Activated gamma-delta T cell treated with anti-CD3 and anti-CD28 coated beads, Interleukin-2, amount 50 U/mL, for 16 hours (primary cell): Measurements from ENCODE around the gene PEF1.
"Not testable (repeated sequence)": the region's sequence is repeated elsewhere in the genome, so short reads cannot be mapped to it uniquely, and the experiment has no call there.

Source experiments
- DNase-seq: peaks from one replicate; pipeline ENCODE4 v3.0.0-alpha.2; 2020; ENCODE audit warnings: low read depth

The PEF1 gene

GRCh38 chr1:31609514-31610118 is 35.1 kb downstream of the PEF1 start:
- no peak for DNase-seq

- no peak for DNase-seq
These were observed 37.3 kb downstream of the PEF1 start for GRCh38 chr1:31607360-31607759.

GRCh38 chr1:31605908-31606427 is 38.7 kb downstream of the PEF1 start:
- no peak for DNase-seq

GRCh38 chr1:31602081-31602480 is 42.6 kb downstream of the PEF1 start:
- no peak for DNase-seq

- no peak for DNase-seq
These were observed 44.0 kb downstream of the PEF1 start for GRCh38 chr1:31600641-31601040.

GRCh38 chr1:31598980-31599379 is 45.7 kb downstream of the PEF1 start:
- no peak for DNase-seq

- no peak for DNase-seq
These were observed 48.0 kb downstream of the PEF1 start for GRCh38 chr1:31596737-31597097.

- no peak for DNase-seq
These were observed 48.6 kb downstream of the PEF1 start for GRCh38 chr1:31595836-31596736.

- peak; percentile 56 for DNase-seq
These were observed 50.7 kb downstream of the PEF1 start for GRCh38 chr1:31593770-31594632.

- no peak for DNase-seq
These were observed 51.5 kb downstream of the PEF1 start for GRCh38 chr1:31593136-31593665.

- no peak for DNase-seq
These were observed 52.5 kb downstream of the PEF1 start for GRCh38 chr1:31592132-31592531.

GRCh38 chr1:31591425-31592093 is 53.1 kb downstream of the PEF1 start:
- DNase-seq: no peak

GRCh38 chr1:31588751-31589515 is 55.7 kb downstream of the PEF1 start:
- no peak for DNase-seq

- DNase-seq: peak; percentile 19
These were observed 56.8 kb downstream of the PEF1 start for GRCh38 chr1:31587720-31588423.

GRCh38 chr1:31587328-31587699 is 57.4 kb downstream of the PEF1 start:
- DNase-seq: not testable (repeated sequence)

- no peak for DNase-seq
These were observed 58.0 kb downstream of the PEF1 start for GRCh38 chr1:31586376-31587327.

- no peak for DNase-seq
These were observed 58.8 kb downstream of the PEF1 start for GRCh38 chr1:31585736-31586365.
